Liver (tissue), 9 donors: ENCODE measurements around the gene NYAP1. TPM values are rescaled to one million over a fixed set of nuclear protein-coding genes. Genes with fewer than 3 reads are reported as not detected.
"Not testable (repeated sequence)": the region's sequence is repeated elsewhere in the genome, so short reads cannot be mapped to it uniquely, and the experiment has no call there.

ENCODE experiments used
- DNase-seq: peaks from one replicate; pipeline ENCODE4 v3.0.0-alpha.2; 2017; ENCODE audit warnings: low spot score
- H3K27ac ChIP-seq, 2 donors: one replicate each; pipeline ENCODE4 v1.7.0; 2013; ENCODE audit warnings: inconsistent platforms in 2 of 2, low read length in 2 of 2, control low read depth in 1 of 2, low read depth in 1 of 2, mild to moderate bottlenecking in 1 of 2
- H3K27me3 ChIP-seq, 4 donors: one replicate each; pipeline versions ENCODE4 v1.6.1 to v1.7.0; 2013; ENCODE audit warnings: low read length in 3 of 4, inconsistent platforms in 1 of 4, mild to moderate bottlenecking in 1 of 4, moderate library complexity in 1 of 4; ENCODE audit not compliant: control insufficient read depth in 4 of 4, insufficient read depth in 4 of 4
- H3K36me3 ChIP-seq, 4 donors: one replicate each; pipeline versions ENCODE4 v1.6.1 to v1.7.0; 2013; ENCODE audit warnings: low read length in 3 of 4, mild to moderate bottlenecking in 3 of 4, low read depth in 1 of 4, moderate library complexity in 1 of 4; ENCODE audit not compliant: control insufficient read depth in 4 of 4, insufficient read depth in 3 of 4
- H3K4me1 ChIP-seq, 4 donors: one replicate each; pipeline versions ENCODE4 v1.6.1 to v1.7.0; 2013; ENCODE audit warnings: low read length in 3 of 4, mild to moderate bottlenecking in 3 of 4, moderate library complexity in 1 of 4; ENCODE audit not compliant: control insufficient read depth in 4 of 4, insufficient read depth in 4 of 4
- H3K4me3 ChIP-seq, 3 donors: one replicate each; pipeline versions ENCODE4 v1.6.1 to v1.7.0; 2013; ENCODE audit warnings: low read length in 3 of 3, control low read depth in 1 of 3, low read depth in 1 of 3, mild to moderate bottlenecking in 1 of 3
- H3K9ac ChIP-seq, 2 donors: one replicate each; pipeline ENCODE4 v1.7.0; 2013; ENCODE audit warnings: low read length in 2 of 2, mild to moderate bottlenecking in 2 of 2, moderate library complexity in 2 of 2, control low read depth in 1 of 2, low read depth in 1 of 2
- H3K9me3 ChIP-seq, 4 donors: one replicate each; pipeline versions ENCODE4 v1.6.1 to v1.7.0; 2013; ENCODE audit warnings: low read length in 3 of 4; ENCODE audit not compliant: control insufficient read depth in 4 of 4
- EGR1 ChIP-seq, 2 donors: IDR thresholded peaks; 2 replicates each; pipeline ENCODE4 v1.6.1; 2016 to 2018; ENCODE audit warnings: antibody characterized with exemption in 2 of 2, low read depth in 2 of 2
- FOXA1 ChIP-seq: IDR thresholded peaks from 2 replicates; pipeline ENCODE4 v1.6.1; 2016; ENCODE audit warnings: antibody characterized with exemption
- FOXA2 ChIP-seq: IDR thresholded peaks from 2 replicates; pipeline ENCODE4 v1.6.1; 2016; ENCODE audit warnings: antibody characterized with exemption
- GABPA ChIP-seq, 2 donors: IDR thresholded peaks in 1 of 2; conservative IDR thresholded peaks in 1 of 2; 2 replicates each; pipeline ENCODE4 v1.6.1; 2016; ENCODE audit warnings: antibody characterized with exemption in 2 of 2, mild to moderate bottlenecking in 1 of 2, moderate library complexity in 1 of 2
- HNF4A ChIP-seq, 2 donors: conservative IDR thresholded peaks; 2 replicates each; pipeline ENCODE4 v1.6.1; 2016; ENCODE audit warnings: antibody characterized with exemption in 2 of 2, mild to moderate bottlenecking in 2 of 2
- HNF4G ChIP-seq: IDR thresholded peaks from 2 replicates; pipeline ENCODE4 v1.6.1; 2016; ENCODE audit warnings: antibody characterized with exemption
- MAX ChIP-seq: IDR thresholded peaks from 2 replicates; pipeline ENCODE4 v1.6.1; 2016; ENCODE audit warnings: antibody characterized with exemption
- NR2F2 ChIP-seq: IDR thresholded peaks from 2 replicates; pipeline ENCODE4 v1.6.1; 2016; ENCODE audit warnings: antibody characterized with exemption
- RAD21 ChIP-seq, 2 donors: IDR thresholded peaks; 2 replicates each; pipeline ENCODE4 v1.6.1; 2016; ENCODE audit warnings: antibody characterized with exemption in 2 of 2, mild to moderate bottlenecking in 2 of 2
- RXRA ChIP-seq, 2 donors: IDR thresholded peaks; 2 replicates each; pipeline ENCODE4 v1.6.1; 2017 to 2018; ENCODE audit warnings: antibody characterized with exemption in 2 of 2, mild to moderate bottlenecking in 1 of 2
- SP1 ChIP-seq: IDR thresholded peaks from 2 replicates; pipeline ENCODE4 v1.6.1; 2018; ENCODE audit warnings: antibody characterized with exemption, mild to moderate bottlenecking
- TAF1 ChIP-seq: conservative IDR thresholded peaks from 2 replicates; pipeline ENCODE4 v1.6.1; 2016; ENCODE audit warnings: antibody characterized with exemption, mild to moderate bottlenecking
- YY1 ChIP-seq: IDR thresholded peaks from 2 replicates; pipeline ENCODE4 v1.6.1; 2016; ENCODE audit warnings: antibody characterized with exemption, mild to moderate bottlenecking
- WGBS: extraction: QIAGEN DNeasy Blood & Tissue Kit; methylation state at CpG from one replicate; pipeline ENCODE4 v1.1.7; 2013; 5-methylcytosine and 5-hydroxymethylcytosine counted together
- polyA plus RNA-seq, 2 donors: library from polyadenylated mRNA; stranded (reverse) in 1 of 2; unstranded in 1 of 2; fragments of 200-250 nt in 1 of 2; fragments of >200 nt in 1 of 2; fragmentation: Nextera tagmentation in 1 of 2; extraction: Ambion mirVana in 1 of 2; gene quantifications; one replicate each; pipeline versions ENCODE4 v1.2.1 to v1.2.3, GENCODE V29; 2013 to 2015
- total RNA-seq, 2 donors: library from RNA; depleted of rRNA; stranded (reverse); fragments of >200 nt; gene quantifications; one replicate each; pipeline ENCODE4 v1.2.3, GENCODE V29; 2014
- TF ChIP-seq, protein P1 (sequence below): fragments of 150-350 bp; IDR thresholded peaks from 2 replicates; pipeline ENCODE4 v1.5.1; 2017; ENCODE audit warnings: improper control_type of control experiment, low read depth, low read length; ENCODE audit not compliant: missing input control
- TF ChIP-seq, protein P2 (sequence below): IDR thresholded peaks from 2 replicates; pipeline ENCODE4 v1.6.1; 2016; ENCODE audit warnings: antibody characterized with exemption
- donor health status: healthy.
- donor health status: healthy.
- donor health status: healthy.
- donor health status: healthy.
- donor health status: healthy.

NYAP1 gene
- total and polyA plus RNA-seq, 4 donors = 0.08 to 0.29 (median 0.09) TPM; not detected in 1

GRCh38 chr7:100500743-100501142, 17.0 kb downstream of the NYAP1 start:
- H3K27ac ChIP-seq, H3K9ac ChIP-seq, H3K4me3 ChIP-seq, DNase-seq, H3K9me3 ChIP-seq, H3K27me3 ChIP-seq, H3K4me1 ChIP-seq, H3K36me3 ChIP-seq: not testable (repeated sequence)
- WGBS = 92% methylated on average over 2 of the region's 2 CpGs

- H3K27me3 ChIP-seq, H3K4me3 ChIP-seq, H3K9me3 ChIP-seq, H3K4me1 ChIP-seq, H3K9ac ChIP-seq, DNase-seq, H3K36me3 ChIP-seq, H3K27ac ChIP-seq: not testable (repeated sequence)
- WGBS = 98% methylated on average over 3 of the region's 3 CpGs
Measured at GRCh38 chr7:100504031-100504430, 20.3 kb downstream of the NYAP1 start.

- DNase-seq = no peak
- Histone ChIP-seq H3K9me3 (no peaks in the 10 kb centered on the region), H3K36me3 (no peaks in the 10 kb centered on the region), H3K27ac (no peak overlapping the region), H3K9ac (no peak overlapping the region), H3K4me3 (no peak overlapping the region), H3K4me1 (no peaks in the 10 kb centered on the region), H3K27me3 (no peaks in the 10 kb centered on the region)
- 95% methylated on average over 9 of the region's 9 CpGs for WGBS
- TF ChIP-seq SP1 (no peak), FOXA2 (no peak)
Measured at GRCh38 chr7:100504887-100505611, 21.3 kb downstream of the NYAP1 start.

DNA sequence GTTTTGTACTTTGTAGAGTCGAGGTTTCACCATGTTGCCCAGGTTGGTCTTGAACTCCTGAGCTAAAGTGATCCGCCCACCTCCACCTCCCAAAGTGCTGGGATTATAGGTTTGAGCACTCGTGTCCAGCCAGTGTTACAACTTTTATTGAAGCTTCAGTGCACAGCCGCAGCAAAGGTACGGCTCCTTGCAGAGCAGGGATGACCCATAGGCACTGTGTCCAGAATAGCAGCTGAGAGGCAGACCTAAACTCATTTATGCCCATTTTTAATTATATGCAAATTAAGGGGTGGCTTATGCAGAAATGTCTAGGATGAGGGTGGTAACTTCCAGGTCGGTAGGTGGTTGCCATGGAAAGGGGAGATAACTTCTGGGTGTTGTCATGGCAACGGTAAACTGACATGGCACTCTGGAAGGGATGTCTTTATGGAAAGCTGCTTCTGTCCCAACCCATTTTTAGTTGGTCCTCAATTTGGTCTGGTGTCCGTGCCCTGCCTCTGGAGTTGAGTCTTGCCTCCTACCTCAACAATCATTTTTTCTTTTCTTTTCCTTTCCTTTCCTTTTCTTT, 22.7 kb downstream of the NYAP1 start:
- Histone ChIP-seq H3K27ac (no peak overlapping the region), H3K4me3 (no peak overlapping the region), H3K4me1 (no peaks in the 10 kb centered on the region), H3K9me3 (no peaks in the 10 kb centered on the region), H3K9ac (no peak overlapping the region), H3K27me3 (no peaks in the 10 kb centered on the region), H3K36me3 (no peaks in the 10 kb centered on the region)
- no peak for DNase-seq
- 75% methylated on average over 8 of the region's 8 CpGs for WGBS
- TF ChIP-seq GABPA (IDR thresholded peaks at IDR 0.05 in 1 of 2, conservative IDR thresholded peaks at IDR 0.05 in 1 of 2) (no peak), HNF4G (no peak)

DNA sequence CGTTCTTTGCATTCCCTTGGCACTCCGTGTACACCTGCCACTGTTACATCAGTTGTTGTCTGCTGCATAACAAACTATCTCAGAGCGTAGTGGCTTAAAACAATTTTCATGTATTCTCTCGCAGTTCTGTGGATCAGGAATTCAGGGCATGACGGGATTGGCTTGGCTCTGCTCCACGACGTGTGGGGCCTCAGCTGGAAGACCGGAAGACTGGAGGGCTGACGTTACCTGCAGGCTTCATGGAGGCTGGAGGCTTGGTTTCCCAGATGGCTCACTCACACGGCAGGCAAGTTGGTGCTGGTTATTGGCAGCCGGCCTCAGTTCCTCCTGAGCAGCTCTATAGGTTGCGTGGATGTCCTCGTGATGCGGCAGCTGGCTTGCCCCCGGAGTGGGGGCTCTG, 25.5 kb downstream of the NYAP1 start:
- Histone ChIP-seq H3K4me1 (no peaks in the 10 kb centered on the region), H3K9me3 (no peaks in the 10 kb centered on the region), H3K9ac (no peak overlapping the region), H3K4me3 (no peak overlapping the region), H3K27ac (no peak overlapping the region), H3K27me3 (no peaks in the 10 kb centered on the region), H3K36me3 (no peaks in the 10 kb centered on the region)
- WGBS = 88% methylated on average over 15 of the region's 15 CpGs
- DNase-seq = no peak
- TF ChIP-seq YY1 = no peak
- no peak for TF ChIP-seq GABPA (IDR thresholded peaks at IDR 0.05 in 1 of 2, conservative IDR thresholded peaks at IDR 0.05 in 1 of 2)
- TF ChIP-seq, protein P1, sequence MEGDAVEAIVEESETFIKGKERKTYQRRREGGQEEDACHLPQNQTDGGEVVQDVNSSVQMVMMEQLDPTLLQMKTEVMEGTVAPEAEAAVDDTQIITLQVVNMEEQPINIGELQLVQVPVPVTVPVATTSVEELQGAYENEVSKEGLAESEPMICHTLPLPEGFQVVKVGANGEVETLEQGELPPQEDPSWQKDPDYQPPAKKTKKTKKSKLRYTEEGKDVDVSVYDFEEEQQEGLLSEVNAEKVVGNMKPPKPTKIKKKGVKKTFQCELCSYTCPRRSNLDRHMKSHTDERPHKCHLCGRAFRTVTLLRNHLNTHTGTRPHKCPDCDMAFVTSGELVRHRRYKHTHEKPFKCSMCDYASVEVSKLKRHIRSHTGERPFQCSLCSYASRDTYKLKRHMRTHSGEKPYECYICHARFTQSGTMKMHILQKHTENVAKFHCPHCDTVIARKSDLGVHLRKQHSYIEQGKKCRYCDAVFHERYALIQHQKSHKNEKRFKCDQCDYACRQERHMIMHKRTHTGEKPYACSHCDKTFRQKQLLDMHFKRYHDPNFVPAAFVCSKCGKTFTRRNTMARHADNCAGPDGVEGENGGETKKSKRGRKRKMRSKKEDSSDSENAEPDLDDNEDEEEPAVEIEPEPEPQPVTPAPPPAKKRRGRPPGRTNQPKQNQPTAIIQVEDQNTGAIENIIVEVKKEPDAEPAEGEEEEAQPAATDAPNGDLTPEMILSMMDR = no peak
- TF ChIP-seq TAF1 = no peak
- TF ChIP-seq EGR1 (IDR thresholded peaks at IDR 0.05; ENCODE audit: low read depth in 2 of 2) = no peak
- TF ChIP-seq HNF4A (conservative IDR thresholded peaks at IDR 0.05) = no peak
- TF ChIP-seq RAD21 (IDR thresholded peaks at IDR 0.05) = no peak
- no peak for TF ChIP-seq SP1
- TF ChIP-seq, protein P2, sequence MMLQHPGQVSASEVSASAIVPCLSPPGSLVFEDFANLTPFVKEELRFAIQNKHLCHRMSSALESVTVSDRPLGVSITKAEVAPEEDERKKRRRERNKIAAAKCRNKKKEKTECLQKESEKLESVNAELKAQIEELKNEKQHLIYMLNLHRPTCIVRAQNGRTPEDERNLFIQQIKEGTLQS = no peak
- TF ChIP-seq FOXA1 = no peak
- TF ChIP-seq NR2F2 = no peak
- no peak for TF ChIP-seq MAX
- no peak for TF ChIP-seq RXRA (IDR thresholded peaks at IDR 0.05)
- TF ChIP-seq FOXA2 = no peak
